ENCODE data around the gene SLC25A30.

- no peak for TF ChIP-seq DNMT1 (IDR thresholded peaks at IDR 0.05)
- no peak for TF ChIP-seq MAX (CRISPR knock-in tag; IDR thresholded peaks at IDR 0.05)
- TF ChIP-seq HDGF (IDR thresholded peaks at IDR 0.05) = no peak
- no peak for TF ChIP-seq CEBPB (tag; IDR thresholded peaks at IDR 0.05)
- no peak for TF ChIP-seq RFX5 (IDR thresholded peaks at IDR 0.05; ENCODE audit: low read depth, low read length)
- no peak for TF ChIP-seq REST (IDR thresholded peaks at IDR 0.05; ENCODE audit: borderline replicate concordance)
- no peak for TF ChIP-seq REST (CRISPR knock-in tag; IDR thresholded peaks at IDR 0.05; ENCODE audit: low read depth)
- no peak for TF ChIP-seq SMARCC2 (IDR thresholded peaks at IDR 0.05; ENCODE audit: low read depth)
Observed at GRCh38 chr13:45434556-45435371, 16.6 kb upstream of the SLC25A30 start.

Data from K562 (cell line).